ENCODE data around the gene KRTAP10-1.

The KRTAP10-1 gene

DNA sequence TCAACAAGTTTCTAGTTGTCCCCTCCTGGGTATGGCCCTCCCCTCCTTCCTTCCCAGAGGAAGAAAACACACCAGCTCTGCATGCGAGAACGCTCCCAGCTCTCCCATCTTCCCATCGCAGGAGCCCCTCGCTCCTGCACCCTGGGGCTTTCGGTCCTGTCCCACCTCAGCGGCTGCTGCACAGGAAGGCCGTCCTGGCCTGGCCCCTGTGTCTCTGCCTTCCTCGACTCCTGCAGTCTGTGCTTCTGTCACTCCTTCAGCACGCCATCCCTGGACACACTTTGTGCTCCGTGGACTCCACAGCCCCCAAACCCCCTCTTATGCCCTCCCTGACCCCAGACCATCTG, 23.2 kb downstream of the KRTAP10-1 start:
- Histone ChIP-seq H3K4me3 (ENCODE audit: low read depth in 1 of 2, low read length in 2 of 2) (no peak overlapping the region), H3K4me1 (ENCODE audit: control insufficient read depth in 1 of 2, insufficient read depth in 2 of 2, low read length in 2 of 2) (no peaks in the 10 kb centered on the region), H3K27me3 (ENCODE audit: low read depth, low read length) (no peaks in the 10 kb centered on the region), H3K27ac (ENCODE audit: low read length) (no peak overlapping the region), H3K36me3 (ENCODE audit: control insufficient read depth in 1 of 2, insufficient read depth in 2 of 2, low read length in 2 of 2) (no peaks in the 10 kb centered on the region), H3K9me3 (ENCODE audit: control insufficient read depth in 1 of 2, low read length in 2 of 2) (no peaks in the 10 kb centered on the region)

DNA sequence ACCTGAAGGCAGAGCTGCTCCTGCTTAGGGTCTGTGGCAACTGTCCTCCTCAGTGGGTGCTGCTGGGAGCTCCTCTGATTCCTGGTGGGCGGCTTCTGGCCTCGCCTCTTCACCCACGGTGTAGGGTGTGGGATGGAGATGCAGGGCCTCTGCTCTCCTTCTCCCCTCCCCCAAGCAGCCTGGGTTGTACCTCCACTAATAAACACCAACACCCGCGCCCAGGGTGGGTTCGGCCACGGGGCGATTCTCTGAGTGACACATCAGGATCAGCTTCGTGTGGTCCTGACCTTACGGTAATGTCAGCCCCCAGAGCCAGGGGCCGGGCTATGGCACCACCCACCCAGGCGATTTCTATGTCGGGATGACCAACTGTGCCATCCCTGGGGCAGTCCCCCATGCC, 23.7 kb downstream of the KRTAP10-1 start:
- Histone ChIP-seq H3K4me1 (ENCODE audit: control insufficient read depth in 1 of 2, insufficient read depth in 2 of 2, low read length in 2 of 2) (no peaks in the 10 kb centered on the region), H3K9me3 (ENCODE audit: control insufficient read depth in 1 of 2, low read length in 2 of 2) (no peaks in the 10 kb centered on the region), H3K27ac (ENCODE audit: low read length) (no peak overlapping the region), H3K4me3 (ENCODE audit: low read depth in 1 of 2, low read length in 2 of 2) (no peak overlapping the region), H3K27me3 (ENCODE audit: low read depth, low read length) (no peaks in the 10 kb centered on the region), H3K36me3 (ENCODE audit: control insufficient read depth in 1 of 2, insufficient read depth in 2 of 2, low read length in 2 of 2) (no peaks in the 10 kb centered on the region)

DNA sequence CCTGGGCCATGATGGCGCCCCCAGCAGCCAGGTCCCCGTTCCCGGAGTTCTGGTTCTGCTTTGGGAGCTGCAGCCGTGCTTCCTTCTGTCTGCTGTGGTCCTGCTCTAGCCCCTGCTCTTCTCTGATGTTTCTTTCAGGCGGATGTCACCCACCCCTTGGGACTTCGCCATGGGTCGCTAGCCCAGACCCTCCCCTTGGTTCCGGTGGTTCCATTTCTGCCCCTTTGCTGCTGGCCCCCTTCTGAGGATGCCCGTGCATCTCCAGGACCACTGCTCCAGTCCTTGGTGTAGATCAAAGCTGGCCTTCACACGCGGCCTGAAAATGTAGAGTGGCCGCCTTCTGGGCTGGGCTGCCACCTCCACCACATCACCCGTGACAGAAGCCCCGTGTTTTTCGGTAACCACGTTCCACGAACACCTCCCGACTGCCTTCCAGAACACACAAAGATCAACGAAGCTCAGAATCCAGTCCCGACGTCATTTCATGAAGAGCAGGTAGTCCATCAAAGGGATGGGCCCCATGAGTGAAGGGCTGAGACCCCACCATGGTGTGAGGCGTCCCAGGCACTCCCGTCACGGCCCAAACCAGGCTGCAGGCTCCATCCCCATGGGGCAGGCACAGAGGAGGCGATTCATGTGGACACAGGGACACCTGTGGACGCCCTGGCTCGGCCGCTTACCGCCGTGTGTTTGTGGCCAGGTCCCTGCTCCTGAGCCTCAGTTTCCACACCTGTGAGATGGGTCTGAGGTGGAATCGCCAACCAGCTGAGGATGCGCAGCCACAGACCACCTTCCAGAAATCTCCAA, 24.4 kb downstream of the KRTAP10-1 start:
- Histone ChIP-seq H3K27me3 (ENCODE audit: low read depth, low read length) (no peaks in the 10 kb centered on the region), H3K4me3 (ENCODE audit: low read depth in 1 of 2, low read length in 2 of 2) (no peak overlapping the region), H3K4me1 (ENCODE audit: control insufficient read depth in 1 of 2, insufficient read depth in 2 of 2, low read length in 2 of 2) (peaks cover 0 to 3% of the 10 kb centered on the region in 2 donors), H3K9me3 (ENCODE audit: control insufficient read depth in 1 of 2, low read length in 2 of 2) (no peaks in the 10 kb centered on the region), H3K36me3 (ENCODE audit: control insufficient read depth in 1 of 2, insufficient read depth in 2 of 2, low read length in 2 of 2) (no peaks in the 10 kb centered on the region), H3K27ac (ENCODE audit: low read length) (no peak overlapping the region)

DNA sequence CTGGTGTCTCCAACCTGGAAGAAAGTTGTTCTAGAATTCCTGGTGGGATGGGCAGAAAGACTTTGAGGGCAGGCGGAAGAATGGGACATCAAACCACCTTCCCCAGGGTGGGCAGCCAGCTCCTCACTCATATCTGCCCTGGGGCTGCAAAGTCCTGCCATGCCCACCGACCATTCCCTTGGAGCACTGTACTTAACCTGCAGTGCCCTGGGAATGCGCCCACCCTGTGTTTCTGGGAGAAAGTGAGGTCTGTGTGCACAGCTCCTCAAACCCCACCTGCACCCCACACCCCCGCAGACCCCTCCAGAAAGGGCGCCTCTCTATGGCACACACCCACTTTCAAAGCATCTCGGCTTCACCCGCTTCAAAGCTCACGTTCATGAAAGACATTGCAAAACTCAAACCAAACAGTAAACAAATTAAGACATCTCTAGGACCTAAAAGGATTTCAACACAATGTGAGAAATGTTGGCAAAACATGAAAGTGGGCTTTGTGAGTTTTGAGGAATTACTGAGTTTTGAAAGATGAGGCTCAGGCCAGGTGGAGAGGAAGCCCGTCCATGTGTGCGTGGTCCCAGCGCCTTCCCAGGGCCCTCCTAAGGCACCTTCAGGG, 25.1 kb downstream of the KRTAP10-1 start:
- H3K4me3 ChIP-seq (ENCODE audit: low read depth in 1 of 2, low read length in 2 of 2) = no peak overlapping the region
- no peaks in the 10 kb centered on the region for H3K27me3 ChIP-seq (ENCODE audit: low read depth, low read length)
- no peaks in the 10 kb centered on the region for H3K36me3 ChIP-seq (ENCODE audit: control insufficient read depth in 1 of 2, insufficient read depth in 2 of 2, low read length in 2 of 2)
- no peak overlapping the region for H3K27ac ChIP-seq (ENCODE audit: low read length)
- no peaks in the 10 kb centered on the region for H3K9me3 ChIP-seq (ENCODE audit: control insufficient read depth in 1 of 2, low read length in 2 of 2)
- H3K4me1 ChIP-seq (ENCODE audit: control insufficient read depth in 1 of 2, insufficient read depth in 2 of 2, low read length in 2 of 2) = peaks cover 0 to 7% of the 10 kb centered on the region in 2 donors

DNA sequence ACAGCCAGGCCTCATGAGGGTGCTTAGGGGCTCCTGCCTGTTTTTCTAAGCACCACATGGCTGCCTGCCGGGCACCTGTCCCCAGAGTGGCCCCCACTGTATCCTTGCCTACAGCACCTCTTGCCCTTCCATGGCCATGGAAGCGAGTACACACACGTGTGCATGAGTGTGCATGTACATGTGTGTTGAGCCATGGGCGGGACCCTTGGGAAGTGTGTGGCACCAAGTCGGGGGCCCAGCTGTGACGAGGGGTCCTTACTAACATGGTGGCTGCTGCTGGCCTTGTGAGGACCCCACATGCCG, 25.8 kb downstream of the KRTAP10-1 start:
- no peaks in the 10 kb centered on the region for H3K36me3 ChIP-seq (ENCODE audit: control insufficient read depth in 1 of 2, insufficient read depth in 2 of 2, low read length in 2 of 2)
- no peak overlapping the region for H3K4me3 ChIP-seq (ENCODE audit: low read depth in 1 of 2, low read length in 2 of 2)
- no peak overlapping the region for H3K27ac ChIP-seq (ENCODE audit: low read length)
- H3K4me1 ChIP-seq (ENCODE audit: control insufficient read depth in 1 of 2, insufficient read depth in 2 of 2, low read length in 2 of 2) = peaks cover 0 to 7% of the 10 kb centered on the region in 2 donors
- no peaks in the 10 kb centered on the region for H3K27me3 ChIP-seq (ENCODE audit: low read depth, low read length)
- no peaks in the 10 kb centered on the region for H3K9me3 ChIP-seq (ENCODE audit: control insufficient read depth in 1 of 2, low read length in 2 of 2)

DNA sequence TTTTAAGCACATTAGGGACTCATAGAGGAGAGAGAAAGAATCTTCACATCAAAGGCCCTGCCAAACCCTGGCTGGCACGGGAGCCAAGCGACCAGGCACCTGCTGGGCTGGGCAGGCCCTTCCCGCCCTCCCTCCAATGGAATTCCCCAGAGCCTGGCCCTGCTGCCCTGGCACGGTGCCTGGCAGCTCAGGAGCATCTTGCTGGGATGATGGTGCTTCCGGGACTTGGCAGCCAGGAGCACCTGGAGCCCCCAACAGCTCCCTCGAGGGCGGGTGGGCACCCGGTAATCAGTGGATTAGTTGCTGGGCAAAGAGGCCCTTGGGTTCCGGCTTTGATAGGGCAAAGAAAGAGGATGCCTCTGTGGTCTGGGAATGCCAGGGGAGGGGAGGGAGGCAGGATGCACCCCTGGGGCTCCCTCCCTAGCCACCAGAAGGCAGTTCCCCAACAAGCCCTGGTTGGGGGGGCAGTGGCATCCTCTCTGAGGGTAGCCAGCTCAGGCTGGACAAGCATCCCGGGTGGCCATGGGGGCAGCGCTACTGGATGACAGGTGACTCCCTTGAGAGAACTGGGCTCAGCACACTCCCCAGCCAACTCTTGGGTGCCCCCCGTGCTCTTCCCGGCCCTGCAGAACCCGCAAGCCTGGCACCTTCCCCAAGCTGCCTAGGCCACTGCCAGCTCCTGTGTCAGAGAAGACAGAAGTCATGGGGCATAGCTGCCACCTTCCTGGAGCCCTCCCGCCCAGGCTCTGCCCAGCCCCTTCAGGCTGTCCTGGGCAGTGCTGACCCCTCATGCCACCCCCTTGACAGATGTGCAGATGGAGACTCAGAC, 26.4 kb downstream of the KRTAP10-1 start:
- Histone ChIP-seq H3K9me3 (ENCODE audit: control insufficient read depth in 1 of 2, low read length in 2 of 2) (no peaks in the 10 kb centered on the region), H3K4me3 (ENCODE audit: low read depth in 1 of 2, low read length in 2 of 2) (no peak overlapping the region), H3K27ac (ENCODE audit: low read length) (no peak overlapping the region), H3K4me1 (ENCODE audit: control insufficient read depth in 1 of 2, insufficient read depth in 2 of 2, low read length in 2 of 2) (peaks cover 0 to 7% of the 10 kb centered on the region in 2 donors), H3K27me3 (ENCODE audit: low read depth, low read length) (no peaks in the 10 kb centered on the region), H3K36me3 (ENCODE audit: control insufficient read depth in 1 of 2, insufficient read depth in 2 of 2, low read length in 2 of 2) (no peaks in the 10 kb centered on the region)

DNA sequence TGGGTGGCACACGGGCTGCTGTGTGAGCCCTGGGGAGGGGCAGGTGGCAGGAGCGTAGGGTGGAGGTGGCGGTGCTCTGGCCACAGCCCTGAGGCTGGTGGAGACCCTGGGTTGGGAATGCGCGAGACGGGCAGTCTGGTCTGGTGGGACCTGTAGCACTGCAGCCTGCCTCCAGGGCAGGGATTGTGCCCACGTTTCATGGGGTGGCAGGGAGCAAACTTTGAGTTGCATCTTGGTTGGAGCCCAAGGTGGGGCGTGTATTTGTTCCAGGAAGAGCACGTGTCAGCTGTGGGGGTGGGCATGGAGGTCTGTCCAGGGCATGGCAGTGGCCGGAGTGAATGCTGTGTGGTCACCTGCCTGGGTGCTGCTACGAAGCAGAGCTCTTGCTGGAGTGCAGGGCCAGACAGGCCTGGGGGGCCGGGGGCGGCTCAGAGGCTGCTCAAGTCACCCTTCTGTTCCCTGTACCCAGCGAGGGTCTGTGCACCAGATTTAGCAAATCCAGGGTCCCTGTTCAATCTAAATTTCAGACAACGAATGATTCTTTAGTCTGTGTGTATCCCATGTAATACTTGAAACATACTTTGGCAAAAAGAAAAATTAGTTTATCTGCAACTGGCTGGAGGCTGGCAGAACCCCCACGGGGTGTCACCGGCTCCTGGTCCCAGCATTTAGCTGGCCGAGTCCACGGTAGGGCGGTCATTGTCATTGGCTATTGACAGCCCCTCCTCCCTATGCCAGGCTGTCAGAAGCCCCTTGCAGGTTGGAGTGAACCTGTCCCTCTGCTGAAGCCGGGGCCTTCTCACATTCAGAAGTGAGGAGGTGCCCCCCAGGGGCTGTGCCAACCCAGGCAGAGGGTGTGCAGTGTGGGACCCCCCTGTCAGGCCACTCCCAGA, 27.3 kb downstream of the KRTAP10-1 start:
- Histone ChIP-seq H3K36me3 (ENCODE audit: control insufficient read depth in 1 of 2, insufficient read depth in 2 of 2, low read length in 2 of 2) (no peaks in the 10 kb centered on the region), H3K9me3 (ENCODE audit: control insufficient read depth in 1 of 2, low read length in 2 of 2) (no peaks in the 10 kb centered on the region), H3K4me3 (ENCODE audit: low read depth in 1 of 2, low read length in 2 of 2) (no peak overlapping the region), H3K4me1 (ENCODE audit: control insufficient read depth in 1 of 2, insufficient read depth in 2 of 2, low read length in 2 of 2) (peaks cover 0 to 7% of the 10 kb centered on the region in 2 donors), H3K27me3 (ENCODE audit: low read depth, low read length) (no peaks in the 10 kb centered on the region), H3K27ac (ENCODE audit: low read length) (no peak overlapping the region)

DNA sequence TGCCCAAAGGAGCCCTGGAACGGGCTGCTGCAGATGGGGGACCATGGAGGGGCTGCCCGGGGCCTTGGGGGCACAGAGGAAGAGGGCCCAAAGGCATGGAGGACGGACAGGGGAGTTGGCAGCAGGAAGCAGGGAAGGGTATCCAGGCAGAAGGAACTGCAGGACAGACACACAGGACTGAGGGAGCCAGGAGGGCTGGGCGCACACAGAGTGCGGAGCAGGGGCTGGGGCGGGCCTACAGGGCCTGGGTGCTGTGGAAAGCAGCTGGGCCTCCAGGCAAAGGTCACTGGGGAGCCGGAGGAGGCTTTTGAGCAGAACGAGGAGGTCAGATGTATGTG, 28.1 kb downstream of the KRTAP10-1 start:
- Histone ChIP-seq H3K4me1 (ENCODE audit: control insufficient read depth in 1 of 2, insufficient read depth in 2 of 2, low read length in 2 of 2) (peaks cover 0 to 7% of the 10 kb centered on the region in 2 donors), H3K27me3 (ENCODE audit: low read depth, low read length) (no peaks in the 10 kb centered on the region), H3K9me3 (ENCODE audit: control insufficient read depth in 1 of 2, low read length in 2 of 2) (no peaks in the 10 kb centered on the region), H3K27ac (ENCODE audit: low read length) (no peak overlapping the region), H3K4me3 (ENCODE audit: low read depth in 1 of 2, low read length in 2 of 2) (no peak overlapping the region), H3K36me3 (ENCODE audit: control insufficient read depth in 1 of 2, insufficient read depth in 2 of 2, low read length in 2 of 2) (no peaks in the 10 kb centered on the region)

DNA sequence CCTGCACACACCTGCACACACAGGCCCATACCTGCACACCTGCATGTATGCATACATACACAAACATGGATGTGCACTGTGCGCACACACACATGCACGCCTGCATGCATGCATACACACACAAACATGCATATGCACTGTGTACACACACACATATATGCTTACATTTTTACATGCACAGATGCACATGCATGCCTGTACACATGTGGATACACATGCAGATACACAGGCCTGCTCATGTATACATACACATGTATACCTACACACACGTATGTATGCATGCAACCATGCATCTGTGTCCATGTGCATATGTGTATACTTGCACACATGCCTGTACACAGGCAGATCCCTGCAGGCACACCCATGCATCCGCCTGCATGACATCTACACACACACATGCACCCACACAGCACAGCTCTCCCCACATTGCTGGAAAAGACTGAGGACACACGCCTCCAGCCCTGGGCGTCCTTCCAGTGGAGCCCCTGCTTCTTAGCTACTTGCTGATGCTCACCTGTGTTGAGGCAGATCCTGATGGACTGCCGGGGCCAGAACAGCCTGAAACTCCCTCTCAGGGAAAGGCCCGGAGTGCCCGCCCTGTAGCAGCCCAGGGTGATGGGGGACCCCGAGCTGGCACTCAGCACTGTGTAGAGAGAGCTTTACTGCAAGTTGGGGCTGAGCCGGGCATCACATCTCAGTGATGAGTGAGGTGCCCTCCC, 28.6 kb downstream of the KRTAP10-1 start:
- Histone ChIP-seq H3K9me3 (ENCODE audit: control insufficient read depth in 1 of 2, low read length in 2 of 2) (no peaks in the 10 kb centered on the region), H3K4me3 (ENCODE audit: low read depth in 1 of 2, low read length in 2 of 2) (no peak overlapping the region), H3K27me3 (ENCODE audit: low read depth, low read length) (no peaks in the 10 kb centered on the region), H3K36me3 (ENCODE audit: control insufficient read depth in 1 of 2, insufficient read depth in 2 of 2, low read length in 2 of 2) (no peaks in the 10 kb centered on the region), H3K4me1 (ENCODE audit: control insufficient read depth in 1 of 2, insufficient read depth in 2 of 2, low read length in 2 of 2) (peaks cover 0 to 7% of the 10 kb centered on the region in 2 donors), H3K27ac (ENCODE audit: low read length) (no peak overlapping the region)

DNA sequence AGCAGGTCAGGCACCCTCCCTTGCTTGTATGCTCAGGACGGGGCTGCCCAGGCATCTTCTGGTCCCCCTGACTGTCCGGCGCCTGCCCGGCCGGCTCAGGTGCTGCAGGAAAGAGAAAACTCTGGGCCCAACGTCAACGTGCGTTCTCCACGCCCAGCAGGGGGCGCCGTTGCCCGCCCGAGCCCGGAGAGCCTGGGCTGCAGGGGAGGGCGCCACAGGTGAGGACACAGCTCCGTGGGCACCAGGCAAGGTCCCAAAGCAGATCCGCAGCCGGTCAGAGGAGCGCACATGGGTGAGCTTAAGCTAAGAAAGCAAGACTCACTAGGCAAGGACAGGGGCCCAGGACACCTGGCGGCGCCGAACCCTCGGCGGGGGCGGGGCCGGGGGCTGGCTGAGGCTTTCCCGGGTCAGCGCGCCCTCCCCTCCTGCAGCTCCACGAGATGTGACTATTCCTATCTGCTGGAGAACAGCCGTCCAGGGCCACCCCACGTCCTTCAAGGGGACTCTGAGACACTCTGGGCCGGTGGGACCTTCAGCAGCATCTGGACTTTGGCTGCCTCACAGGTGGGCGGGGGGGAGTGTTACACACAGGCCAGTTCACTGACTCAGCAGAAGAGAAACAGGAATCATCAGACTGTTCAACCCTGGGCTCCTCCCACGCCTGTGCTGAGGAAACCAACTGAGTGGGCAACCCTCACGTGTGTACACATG, 29.3 kb downstream of the KRTAP10-1 start:
- Histone ChIP-seq H3K27ac (ENCODE audit: low read length) (no peak overlapping the region), H3K4me3 (ENCODE audit: low read depth in 1 of 2, low read length in 2 of 2) (peak overlapping the region in 1 of 2 donors; percentile 34), H3K27me3 (ENCODE audit: low read depth, low read length) (no peaks in the 10 kb centered on the region), H3K4me1 (ENCODE audit: control insufficient read depth in 1 of 2, insufficient read depth in 2 of 2, low read length in 2 of 2) (peaks cover 0 to 7% of the 10 kb centered on the region in 2 donors), H3K9me3 (ENCODE audit: control insufficient read depth in 1 of 2, low read length in 2 of 2) (no peaks in the 10 kb centered on the region), H3K36me3 (ENCODE audit: control insufficient read depth in 1 of 2, insufficient read depth in 2 of 2, low read length in 2 of 2) (no peaks in the 10 kb centered on the region)

Measured in muscle layer of duodenum (tissue), 2 donors.